ENCODE data around the gene NTRK2. TPM values are rescaled to one million over a fixed set of nuclear protein-coding genes. Genes with fewer than 3 reads are reported as not detected.

Gene NTRK2
- total RNA-seq, 1 donor from 2014 or later: 16.0 TPM

DNA sequence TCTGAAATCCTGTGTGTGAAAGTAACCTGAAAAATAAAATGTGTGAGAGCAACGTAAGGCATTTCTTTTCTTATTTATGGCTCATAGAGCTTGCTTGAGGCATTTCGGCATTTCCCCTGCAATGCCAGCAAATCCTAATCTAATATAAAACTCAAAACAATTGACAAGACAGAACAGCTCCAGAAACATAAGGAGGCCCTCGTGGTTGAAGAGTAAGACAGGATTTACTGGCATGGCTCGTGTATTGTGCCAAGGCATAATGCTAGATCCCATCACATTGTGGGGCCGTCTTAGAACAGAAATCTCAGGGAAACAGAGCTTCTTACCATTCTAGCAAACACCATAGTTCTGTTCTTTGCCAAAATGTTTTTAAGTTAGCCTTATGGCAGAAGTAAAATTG lies 166.2 kb downstream of the NTRK2 start:
- H3K36me3 ChIP-seq: no peaks in the 10 kb centered on the region
- intact Hi-C loops (cut with DNase I): no loop called here

DNA sequence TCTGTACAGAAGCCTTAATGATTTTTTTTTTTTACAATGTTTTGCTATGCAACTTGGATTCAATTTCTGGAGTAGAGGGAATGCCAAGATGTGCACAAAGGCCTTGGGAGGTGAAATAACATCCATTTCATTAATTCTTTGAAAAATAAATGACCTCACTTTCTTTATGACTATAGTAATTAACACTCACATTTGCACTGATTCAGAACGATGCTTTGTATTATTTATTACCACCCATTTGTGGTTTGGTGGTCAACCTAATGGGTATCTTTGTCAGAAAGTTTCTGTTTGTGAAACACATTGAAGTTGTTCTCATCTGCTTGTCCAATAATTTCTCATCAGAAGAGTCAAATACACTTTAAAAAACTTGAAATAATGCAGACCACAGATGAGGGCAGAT lies 169.3 kb downstream of the NTRK2 start:
- no peaks in the 10 kb centered on the region for H3K9me3 ChIP-seq
- no peak for DNase-seq (ENCODE audit: extremely low spot score in 2 of 2)
- H3K27ac ChIP-seq: no peak overlapping the region
- no peaks in the 10 kb centered on the region for H3K36me3 ChIP-seq
- H3K4me3 ChIP-seq: no peak overlapping the region
- TF ChIP-seq, protein P1, sequence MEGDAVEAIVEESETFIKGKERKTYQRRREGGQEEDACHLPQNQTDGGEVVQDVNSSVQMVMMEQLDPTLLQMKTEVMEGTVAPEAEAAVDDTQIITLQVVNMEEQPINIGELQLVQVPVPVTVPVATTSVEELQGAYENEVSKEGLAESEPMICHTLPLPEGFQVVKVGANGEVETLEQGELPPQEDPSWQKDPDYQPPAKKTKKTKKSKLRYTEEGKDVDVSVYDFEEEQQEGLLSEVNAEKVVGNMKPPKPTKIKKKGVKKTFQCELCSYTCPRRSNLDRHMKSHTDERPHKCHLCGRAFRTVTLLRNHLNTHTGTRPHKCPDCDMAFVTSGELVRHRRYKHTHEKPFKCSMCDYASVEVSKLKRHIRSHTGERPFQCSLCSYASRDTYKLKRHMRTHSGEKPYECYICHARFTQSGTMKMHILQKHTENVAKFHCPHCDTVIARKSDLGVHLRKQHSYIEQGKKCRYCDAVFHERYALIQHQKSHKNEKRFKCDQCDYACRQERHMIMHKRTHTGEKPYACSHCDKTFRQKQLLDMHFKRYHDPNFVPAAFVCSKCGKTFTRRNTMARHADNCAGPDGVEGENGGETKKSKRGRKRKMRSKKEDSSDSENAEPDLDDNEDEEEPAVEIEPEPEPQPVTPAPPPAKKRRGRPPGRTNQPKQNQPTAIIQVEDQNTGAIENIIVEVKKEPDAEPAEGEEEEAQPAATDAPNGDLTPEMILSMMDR (IDR thresholded peaks at IDR 0.05): no peak
- no peak for TF ChIP-seq POLR2AphosphoS5 (IDR thresholded peaks at IDR 0.05; ENCODE audit: insufficient read depth in 1 of 2, low read depth in 1 of 2)
- no peak for TF ChIP-seq POLR2A (IDR thresholded peaks at IDR 0.05)
- H3K4me1 ChIP-seq: peaks cover 7% of the 10 kb centered on the region
- no peaks in the 10 kb centered on the region for H3K27me3 ChIP-seq
- intact Hi-C loops (cut with DNase I): no loop called here

More for the DNA sequence above, 166.2 kb downstream of the NTRK2 start:
- Histone ChIP-seq H3K27me3 (no peaks in the 10 kb centered on the region), H3K4me3 (no peak overlapping the region), H3K4me1 (peaks cover 7% of the 10 kb centered on the region), H3K27ac (no peak overlapping the region), H3K9me3 (no peaks in the 10 kb centered on the region)
- no peak for DNase-seq (ENCODE audit: extremely low spot score in 2 of 2)
- no peak for TF ChIP-seq POLR2AphosphoS5 (IDR thresholded peaks at IDR 0.05; ENCODE audit: insufficient read depth in 1 of 2, low read depth in 1 of 2)
- TF ChIP-seq, protein P1 (IDR thresholded peaks at IDR 0.05): no peak
- TF ChIP-seq POLR2A (IDR thresholded peaks at IDR 0.05): no peak

DNA sequence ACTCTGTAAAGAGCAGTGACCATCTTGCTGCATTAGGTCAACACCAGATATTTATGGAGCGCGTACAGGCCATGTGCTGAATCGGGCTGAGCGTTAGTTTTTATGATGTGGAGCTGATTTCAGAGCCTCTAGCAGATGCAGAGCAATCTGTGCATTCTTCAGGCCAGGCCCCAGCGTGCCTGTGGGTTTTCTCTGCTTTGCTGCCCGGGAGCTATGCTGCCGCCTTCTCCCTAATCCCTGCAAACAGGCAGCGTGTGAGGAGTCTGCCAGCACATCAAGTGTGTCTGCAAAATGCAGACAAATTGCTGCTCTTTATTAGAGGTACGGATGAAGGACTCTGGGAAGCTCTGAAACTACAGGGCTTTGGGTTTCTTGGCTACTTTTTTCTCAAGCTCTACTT lies 170.0 kb downstream of the NTRK2 start:
- TF ChIP-seq, protein P1 (IDR thresholded peaks at IDR 0.05): no peak
- TF ChIP-seq POLR2AphosphoS5 (IDR thresholded peaks at IDR 0.05; ENCODE audit: insufficient read depth in 1 of 2, low read depth in 1 of 2): no peak
- no peak for TF ChIP-seq POLR2A (IDR thresholded peaks at IDR 0.05)
- no peaks in the 10 kb centered on the region for H3K36me3 ChIP-seq
- H3K27ac ChIP-seq: no peak overlapping the region
- H3K4me3 ChIP-seq: no peak overlapping the region
- DNase-seq (ENCODE audit: extremely low spot score in 2 of 2): no peak
- intact Hi-C loops (cut with DNase I): no loop called here
- peaks cover 7% of the 10 kb centered on the region for H3K4me1 ChIP-seq
- H3K9me3 ChIP-seq: no peaks in the 10 kb centered on the region
- H3K27me3 ChIP-seq: no peaks in the 10 kb centered on the region

DNA sequence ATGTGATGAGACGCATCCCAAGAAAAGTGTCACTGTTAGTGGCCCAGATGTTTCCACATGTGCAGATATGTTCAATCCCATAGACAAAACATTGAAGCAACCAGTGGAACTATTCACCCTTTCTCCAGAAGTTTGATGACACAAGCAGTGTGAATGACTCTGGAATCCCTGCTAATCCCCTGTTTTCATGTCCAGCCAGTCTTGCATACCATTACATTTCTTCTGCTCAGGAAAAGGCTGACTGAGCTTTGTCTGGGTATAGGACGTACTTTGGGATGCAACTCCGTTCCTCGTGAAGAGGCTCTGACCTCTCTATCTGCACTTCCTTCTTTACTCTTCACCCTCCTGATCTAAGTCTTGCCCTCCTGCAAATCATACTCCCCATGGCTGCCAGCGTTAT lies 172.4 kb downstream of the NTRK2 start:
- intact Hi-C loops (cut with DNase I): no loop called here
- DNase-seq (ENCODE audit: extremely low spot score in 2 of 2): no peak
- TF ChIP-seq, protein P1 (IDR thresholded peaks at IDR 0.05): no peak
- TF ChIP-seq POLR2A (IDR thresholded peaks at IDR 0.05) (no peak), POLR2AphosphoS5 (IDR thresholded peaks at IDR 0.05; ENCODE audit: insufficient read depth in 1 of 2, low read depth in 1 of 2) (no peak)
- Histone ChIP-seq H3K4me3 (no peak overlapping the region), H3K27ac (no peak overlapping the region), H3K36me3 (no peaks in the 10 kb centered on the region), H3K9me3 (no peaks in the 10 kb centered on the region), H3K27me3 (no peaks in the 10 kb centered on the region), H3K4me1 (no peaks in the 10 kb centered on the region)

DNA sequence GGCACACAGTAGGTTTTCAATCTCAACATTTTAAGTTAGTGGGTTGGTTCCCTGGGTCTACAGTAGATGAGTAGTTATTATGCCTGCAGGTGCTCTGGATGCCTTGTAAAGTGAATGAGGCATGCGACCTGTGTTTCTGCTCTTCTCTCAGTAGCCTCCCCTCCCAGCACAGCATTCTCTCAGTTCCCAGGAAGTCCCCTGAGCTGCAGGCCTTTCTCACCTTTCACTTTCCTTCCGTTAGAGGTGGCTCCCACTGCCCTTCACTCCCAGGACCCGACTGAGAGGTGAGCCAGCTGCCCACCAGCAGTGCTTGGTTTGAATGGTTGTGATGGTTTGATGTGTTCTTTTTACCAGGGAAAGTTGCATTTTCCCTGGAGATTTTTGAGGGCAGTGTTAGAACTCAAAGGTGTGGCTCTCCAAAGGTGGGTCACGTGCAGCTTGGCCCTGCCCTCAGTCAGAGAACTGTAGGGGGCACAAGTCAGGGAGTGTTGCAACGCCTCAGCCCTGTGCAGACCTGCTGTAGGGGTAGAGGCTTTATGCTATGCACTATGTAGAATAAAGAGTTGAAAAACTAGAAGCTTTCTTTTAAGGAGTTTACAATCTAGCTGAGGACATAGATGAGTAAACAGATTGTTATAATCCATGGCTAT lies 173.8 kb downstream of the NTRK2 start:
- H3K27ac ChIP-seq: no peak overlapping the region
- no peaks in the 10 kb centered on the region for H3K36me3 ChIP-seq
- DNase-seq (ENCODE audit: extremely low spot score in 2 of 2): no peak
- no peaks in the 10 kb centered on the region for H3K4me1 ChIP-seq
- no peaks in the 10 kb centered on the region for H3K27me3 ChIP-seq
- TF ChIP-seq POLR2A (IDR thresholded peaks at IDR 0.05) (no peak), POLR2AphosphoS5 (IDR thresholded peaks at IDR 0.05; ENCODE audit: insufficient read depth in 1 of 2, low read depth in 1 of 2) (no peak)
- TF ChIP-seq, protein P1 (IDR thresholded peaks at IDR 0.05): no peak
- H3K9me3 ChIP-seq: no peaks in the 10 kb centered on the region
- no peak overlapping the region for H3K4me3 ChIP-seq
- intact Hi-C loops (cut with DNase I): no loop called here

All from vagina (tissue), 2 donors.